Measurements from ENCODE around the gene TMEM120A.

- TF ChIP-seq CTCF (IDR thresholded peaks at IDR 0.05; ENCODE audit: poor library complexity) (no peak), EZH2 (IDR thresholded peaks at IDR 0.05; ENCODE audit: borderline replicate concordance) (no peak)
These were observed 55.5 kb downstream of the TMEM120A start for GRCh38 chr7:75938921-75939320.

All from hepatocyte (in vitro differentiated cells).